Measurements from ENCODE around the gene ZNRF4. TPM values are rescaled to one million over a fixed set of nuclear protein-coding genes. Genes with fewer than 3 reads are reported as not detected.

Gene ZNRF4
- total RNA-seq, 1 donor from 2014 or later = not detected

- TF ChIP-seq CTCF (IDR thresholded peaks at IDR 0.05) = no peak
- Histone ChIP-seq H3K4me1 (no peaks in the 10 kb centered on the region), H3K9me3 (no peaks in the 10 kb centered on the region), H3K27ac (no peak overlapping the region), H3K27me3 (ENCODE audit: low read depth) (no peaks in the 10 kb centered on the region), H3K36me3 (no peaks in the 10 kb centered on the region), H3K4me3 (no peak overlapping the region)
- no peak for DNase-seq
- intact Hi-C loops (cut with DNase I) = no loop called here
- ATAC-seq = no peak
Measured at GRCh38 chr19:5466072-5466471, 10.9 kb downstream of the ZNRF4 start.

GRCh38 chr19:5466814-5467291 lies 11.6 kb downstream of the ZNRF4 start:
- no peak for ATAC-seq
- Histone ChIP-seq H3K9me3 (no peaks in the 10 kb centered on the region), H3K4me1 (no peaks in the 10 kb centered on the region), H3K27ac (no peak overlapping the region), H3K36me3 (no peaks in the 10 kb centered on the region), H3K4me3 (no peak overlapping the region), H3K27me3 (ENCODE audit: low read depth) (no peaks in the 10 kb centered on the region)
- TF ChIP-seq CTCF (IDR thresholded peaks at IDR 0.05) = no peak
- intact Hi-C loops (cut with DNase I) = no loop called here
- DNase-seq = no peak

GRCh38 chr19:5470264-5470671 lies 15.1 kb downstream of the ZNRF4 start:
- H3K36me3 ChIP-seq = no peaks in the 10 kb centered on the region
- ATAC-seq = no peak
- H3K4me1 ChIP-seq = no peaks in the 10 kb centered on the region
- no peak for DNase-seq
- intact Hi-C loops (cut with DNase I) = no loop called here
- no peak for TF ChIP-seq CTCF (IDR thresholded peaks at IDR 0.05)
- no peak overlapping the region for H3K27ac ChIP-seq
- H3K9me3 ChIP-seq = no peaks in the 10 kb centered on the region
- H3K27me3 ChIP-seq (ENCODE audit: low read depth) = peaks cover 19% of the 10 kb centered on the region
- no peak overlapping the region for H3K4me3 ChIP-seq

GRCh38 chr19:5472286-5472685 lies 17.1 kb downstream of the ZNRF4 start:
- Histone ChIP-seq H3K4me3 (no peak overlapping the region), H3K27ac (no peak overlapping the region), H3K4me1 (no peaks in the 10 kb centered on the region), H3K9me3 (no peaks in the 10 kb centered on the region), H3K36me3 (no peaks in the 10 kb centered on the region), H3K27me3 (ENCODE audit: low read depth) (peaks cover 19% of the 10 kb centered on the region)
- ATAC-seq (no peak), DNase-seq (no peak)
- intact Hi-C loops (cut with DNase I) = no loop called here
- no peak for TF ChIP-seq CTCF (IDR thresholded peaks at IDR 0.05)

- intact Hi-C loops (cut with DNase I) = no loop called here
- peaks cover 25% of the 10 kb centered on the region for H3K27me3 ChIP-seq (ENCODE audit: low read depth)
- DNase-seq (no peak), ATAC-seq (no peak)
- H3K27ac ChIP-seq = no peak overlapping the region
- no peaks in the 10 kb centered on the region for H3K4me1 ChIP-seq
- no peaks in the 10 kb centered on the region for H3K9me3 ChIP-seq
- H3K36me3 ChIP-seq = no peaks in the 10 kb centered on the region
- H3K4me3 ChIP-seq = no peak overlapping the region
- TF ChIP-seq CTCF (IDR thresholded peaks at IDR 0.05) = no peak
Measured at GRCh38 chr19:5473646-5474045, 18.4 kb downstream of the ZNRF4 start.

Measured in lower lobe of right lung (tissue), 2 donors.